HepG2 (cell line): ENCODE data around the gene IDUA. TPM values are rescaled to one million over a fixed set of nuclear protein-coding genes. Genes with fewer than 3 reads are reported as not detected.

Source experiments
- ATF4 ChIP-seq, 2 experiments: fragments of 450-650 bp in 1 of 2; sonication (generic) in 1 of 2; formaldehyde crosslinking; IDR thresholded peaks; 2 replicates each; pipeline versions ENCODE4 v1.5.0 to v1.8.0; 2020 to 2022; ENCODE audit warnings: mild to moderate bottlenecking in 1 of 2, missing genetic modification reagents in 1 of 2
- CBX5 ChIP-seq: sonication (generic); formaldehyde crosslinking; IDR thresholded peaks from 2 replicates; pipeline ENCODE4 v1.4.0; 2020; ENCODE audit warnings: missing genetic modification reagents, borderline replicate concordance
- CTCF ChIP-seq: sonication (generic); formaldehyde crosslinking; IDR thresholded peaks from 2 replicates; pipeline ENCODE4 v1.5.0; 2020; ENCODE audit warnings: mild to moderate bottlenecking, missing genetic modification reagents, moderate library complexity
- EED ChIP-seq: sonication (generic); formaldehyde crosslinking; IDR thresholded peaks from 2 replicates; pipeline ENCODE4 v1.5.0; 2020; ENCODE audit warnings: mild to moderate bottlenecking, missing genetic modification reagents
- KDM2A ChIP-seq: sonication (generic); formaldehyde crosslinking; IDR thresholded peaks from 2 replicates; pipeline ENCODE4 v1.4.0; 2020; ENCODE audit warnings: low read depth, missing genetic modification reagents, borderline replicate concordance
- KLF16 ChIP-seq, 2 experiments: sonication (generic) in 1 of 2; formaldehyde crosslinking in 1 of 2; IDR thresholded peaks; 2 replicates each; pipeline versions ENCODE4 v1.6.1 to v1.8.0; 2016 to 2023; ENCODE audit warnings: missing genetic modification reagents in 2 of 2, missing compliant biosample characterization in 1 of 2
- KMT2B ChIP-seq: IDR thresholded peaks from 2 replicates; pipeline ENCODE4 v1.6.1; 2016; ENCODE audit warnings: missing genetic modification reagents, missing compliant biosample characterization
- MAFG ChIP-seq: sonication (generic); formaldehyde crosslinking; IDR thresholded peaks from 2 replicates; pipeline ENCODE4 v1.5.1; 2020; ENCODE audit warnings: mild to moderate bottlenecking, missing genetic modification reagents
- NFE2 ChIP-seq: sonication (generic); formaldehyde crosslinking; IDR thresholded peaks from 2 replicates; pipeline ENCODE4 v1.4.0; 2020; ENCODE audit warnings: missing genetic modification reagents
- RFX3 ChIP-seq: IDR thresholded peaks from 2 replicates; pipeline ENCODE4 v1.6.1; 2016; ENCODE audit warnings: missing biosample characterization, missing genetic modification reagents
- RXRA ChIP-seq: sonication (generic); formaldehyde crosslinking; IDR thresholded peaks from 2 replicates; pipeline ENCODE4 v1.5.1; 2020; ENCODE audit warnings: missing genetic modification reagents
- SCMH1 ChIP-seq: sonication (generic); formaldehyde crosslinking; IDR thresholded peaks from 2 replicates; pipeline ENCODE4 v1.9.0; 2021; ENCODE audit warnings: missing genetic modification reagents, mild to moderate bottlenecking, borderline replicate concordance
- SOX6 ChIP-seq, 2 experiments: fragments of 450-650 bp in 1 of 2; sonication (generic) in 1 of 2; formaldehyde crosslinking in 1 of 2; IDR thresholded peaks; 2 replicates each; pipeline versions ENCODE4 v1.4.0 to v1.6.1; 2017 to 2020; ENCODE audit warnings: antibody characterized with exemption in 1 of 2, mild to moderate bottlenecking in 1 of 2, missing genetic modification reagents in 1 of 2
- SP5 ChIP-seq: IDR thresholded peaks from 2 replicates; pipeline ENCODE4 v1.6.1; 2016; ENCODE audit warnings: low read depth, borderline replicate concordance
- TGIF2 ChIP-seq: IDR thresholded peaks from 2 replicates; pipeline ENCODE4 v1.6.1; 2016; ENCODE audit warnings: control low read depth, missing compliant biosample characterization
- THAP11 ChIP-seq: IDR thresholded peaks from 2 replicates; pipeline ENCODE4 v1.6.1; 2016; ENCODE audit warnings: missing biosample characterization, missing genetic modification reagents
- ZBTB7B ChIP-seq: sonication (generic); formaldehyde crosslinking; IDR thresholded peaks from 2 replicates; pipeline ENCODE4 v1.4.0; 2020; ENCODE audit warnings: missing genetic modification reagents
- ZFAT ChIP-seq: sonication (generic); formaldehyde crosslinking; conservative IDR thresholded peaks from 2 replicates; pipeline ENCODE4 v1.8.1; 2023; ENCODE audit warnings: missing genetic modification reagents, inconsistent platforms
- ZNF20 ChIP-seq: sonication (generic); formaldehyde crosslinking; IDR thresholded peaks from 2 replicates; pipeline ENCODE4 v1.4.0; 2020; ENCODE audit warnings: mild to moderate bottlenecking, moderate library complexity, missing genetic modification reagents
- ZNF350 ChIP-seq: sonication (generic); formaldehyde crosslinking; IDR thresholded peaks from 2 replicates; pipeline ENCODE4 v1.4.0; 2020; ENCODE audit warnings: mild to moderate bottlenecking, low read depth, missing genetic modification reagents, borderline replicate concordance
- ZNF362 ChIP-seq: sonication (generic); formaldehyde crosslinking; IDR thresholded peaks from 2 replicates; pipeline ENCODE4 v1.4.0; 2020; ENCODE audit warnings: missing genetic modification reagents, mild to moderate bottlenecking, borderline replicate concordance
- ZNF382 ChIP-seq: sonication (generic); formaldehyde crosslinking; IDR thresholded peaks from 2 replicates; pipeline ENCODE4 v1.5.0; 2020; ENCODE audit warnings: missing genetic modification reagents, mild to moderate bottlenecking, borderline replicate concordance
- ZNF614 ChIP-seq: IDR thresholded peaks from 2 replicates; pipeline ENCODE4 v1.6.1; 2018; ENCODE audit warnings: missing biosample characterization, missing genetic modification reagents, inconsistent platforms, borderline replicate concordance
- polyA plus RNA-seq, 8 experiments: library from polyadenylated mRNA; depleted of rRNA in 3 of 8; stranded (reverse) in 7 of 8; unstranded in 1 of 8; fragments of >200 nt; fragmentation: Illumina TruSeq in 4 of 8; extraction: Trizol in 4 of 8; gene quantifications; 2 replicates each; pipeline versions ENCODE4 v1.2.1 to v1.2.3, GENCODE V29; 2011 to 2016; ENCODE audit warnings: low read depth in 4 of 8, missing spikeins in 1 of 8, mixed read lengths in 1 of 8; ENCODE audit not compliant: insufficient read depth in 1 of 8
- total RNA-seq, 5 experiments: library from RNA; depleted of rRNA; stranded (reverse); fragments of >200 nt; fragmentation: Illumina TruSeq; extraction: Trizol; gene quantifications; 2 replicates each; pipeline ENCODE4 v1.2.3, GENCODE V29; 2016; ENCODE audit warnings: low read depth in 1 of 5
- TF ChIP-seq, protein P1 (sequence below): sonication (generic); formaldehyde crosslinking; IDR thresholded peaks from 2 replicates; pipeline ENCODE4 v1.4.0; 2020; ENCODE audit warnings: missing genetic modification reagents

IDUA gene
- total and polyA plus RNA-seq, 2 of the 13 experiments (the other 11 are each of a cell fraction or from before 2014, with no cell fraction given): 0.77 to 1.0 TPM

- TF ChIP-seq NFE2 (CRISPR knock-in tag): peak; percentile 92
- no peak for TF ChIP-seq CTCF
- no peak for TF ChIP-seq KMT2B (CRISPR knock-in tag)
- TF ChIP-seq SP5 (CRISPR knock-in tag): peak; percentile 22; the same call in 1 of the 2 replicates
- peak in 1 of 2 experiments; percentile 71; a peak in 1 of 4 replicates for TF ChIP-seq KLF16 (CRISPR knock-in tag; IDR thresholded peaks at IDR 0.05)
- TF ChIP-seq ZFAT (CRISPR knock-in tag): no peak
- TF ChIP-seq MAFG: peak; percentile 81
- 0 out of 2 replicates have a peak, but pooled peaks have one; percentile 43 for TF ChIP-seq ZNF350 (CRISPR knock-in tag)
- TF ChIP-seq KDM2A (CRISPR knock-in tag): peak; percentile 74
- TF ChIP-seq RXRA (CRISPR knock-in tag): peak; percentile 61; the same call in 1 of the 2 replicates
- no peak for TF ChIP-seq ZNF362 (CRISPR knock-in tag)
- 0 out of 2 replicates have a peak, but pooled peaks have one; percentile 22 for TF ChIP-seq ZBTB7B
- no peak for TF ChIP-seq SOX6 (IDR thresholded peaks at IDR 0.05)
- TF ChIP-seq SOX6 (CRISPR knock-in tag; IDR thresholded peaks at IDR 0.05): 0 out of 2 replicates have a peak, but pooled peaks have one; percentile 14
- TF ChIP-seq ZNF382 (CRISPR knock-in tag): no peak
- TF ChIP-seq, protein P1, sequence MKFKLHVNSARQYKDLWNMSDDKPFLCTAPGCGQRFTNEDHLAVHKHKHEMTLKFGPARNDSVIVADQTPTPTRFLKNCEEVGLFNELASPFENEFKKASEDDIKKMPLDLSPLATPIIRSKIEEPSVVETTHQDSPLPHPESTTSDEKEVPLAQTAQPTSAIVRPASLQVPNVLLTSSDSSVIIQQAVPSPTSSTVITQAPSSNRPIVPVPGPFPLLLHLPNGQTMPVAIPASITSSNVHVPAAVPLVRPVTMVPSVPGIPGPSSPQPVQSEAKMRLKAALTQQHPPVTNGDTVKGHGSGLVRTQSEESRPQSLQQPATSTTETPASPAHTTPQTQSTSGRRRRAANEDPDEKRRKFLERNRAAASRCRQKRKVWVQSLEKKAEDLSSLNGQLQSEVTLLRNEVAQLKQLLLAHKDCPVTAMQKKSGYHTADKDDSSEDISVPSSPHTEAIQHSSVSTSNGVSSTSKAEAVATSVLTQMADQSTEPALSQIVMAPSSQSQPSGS (CRISPR knock-in tag): 0 out of 2 replicates have a peak, but pooled peaks have one; percentile 20
- TF ChIP-seq SCMH1 (CRISPR knock-in tag): no peak
- TF ChIP-seq ATF4 (CRISPR knock-in tag; IDR thresholded peaks at IDR 0.05): peak in 1 of 2 experiments; percentile 98; a peak in 2 of 4 replicates
- TF ChIP-seq ZNF20: no peak
- peak; percentile 69; the same call in 1 of the 2 replicates for TF ChIP-seq THAP11 (CRISPR knock-in tag)
- peak; percentile 63; the same call in 1 of the 2 replicates for TF ChIP-seq CBX5 (CRISPR knock-in tag)
- TF ChIP-seq ZNF614 (CRISPR knock-in tag): 0 out of 2 replicates have a peak, but pooled peaks have one; percentile 18
- TF ChIP-seq RFX3 (CRISPR knock-in tag): no peak
- TF ChIP-seq TGIF2 (CRISPR knock-in tag): 0 out of 2 replicates have a peak, but pooled peaks have one; percentile 20
- TF ChIP-seq EED (CRISPR knock-in tag): no peak
These were observed 57.0 kb downstream of the IDUA start (continued) for GRCh38 chr4:1043651-1044468.
